ENCODE measurements around the gene KTN1.

GRCh38 chr14:55671641-55672040, 91.6 kb downstream of the KTN1 start:
- no peak for TF ChIP-seq GATA2 (IDR thresholded peaks at IDR 0.05; ENCODE audit: low read depth, low read length)
- TF ChIP-seq GATA3 (IDR thresholded peaks at IDR 0.05; ENCODE audit: low read depth, low read length): no peak

All from SH-SY5Y (cell line).